Pancreas (tissue), 10 donors: ENCODE data around the gene SRP72. TPM values are rescaled to one million over a fixed set of nuclear protein-coding genes. Genes with fewer than 3 reads are reported as not detected.
A peak's percentile ranks its signal among the peaks of the same experiment; 100 is the strongest.

Experiments
- ATAC-seq, 4 donors: fragments of 200-7000 bp; cut with Tn5 transposase; one replicate each; pipeline versions ENCODE4 v1.8.0 to v1.9.1; 2020; ENCODE audit warnings: mild to moderate bottlenecking in 4 of 4, moderate library complexity in 4 of 4
- DNase-seq, 6 donors: peaks; one replicate each; pipeline ENCODE4 v3.0.0-alpha.2; 2020
- FAIRE-seq: peaks from 2 replicates; lab custom pipeline; 2012; peaks lifted over from hg19 to GRCh38; lab: Jason Lieb, UNC
- H3K27ac ChIP-seq, 4 donors: fragments of 200-600 bp; sonication (generic); 1 replicate in 3 of 4; 2 replicates in 1 of 4; pipeline versions ENCODE4 v1.5.0 to v1.8.0; 2020
- H3K27me3 ChIP-seq, 4 donors: fragments of 200-600 bp; one replicate each; pipeline ENCODE4 v1.8.0; 2021
- H3K36me3 ChIP-seq, 3 donors: fragments of 200-600 bp; sonication (generic) in 1 of 3; one replicate each; pipeline versions ENCODE4 v1.5.0 to v1.8.0; 2020 to 2021
- H3K4me1 ChIP-seq, 3 donors: fragments of 200-600 bp; one replicate each; pipeline ENCODE4 v1.8.0; 2021
- H3K4me3 ChIP-seq, 4 donors: fragments of 200-600 bp; sonication (generic) in 2 of 4; one replicate each; pipeline versions ENCODE4 v1.5.0 to v1.8.0; 2020 to 2021
- H3K9me3 ChIP-seq, 4 donors: fragments of 200-600 bp; one replicate each; pipeline ENCODE4 v1.8.0; 2021
- CTCF ChIP-seq, 4 donors: fragments of 200-600 bp; sonication (generic) in 3 of 4; IDR thresholded peaks; one replicate each; pipeline versions ENCODE4 v1.5.0 to v1.8.0; 2021; ENCODE audit warnings: antibody characterized with exemption in 4 of 4
- WGBS, 2 donors: extraction: QIAGEN DNeasy Blood & Tissue Kit; methylation state at CpG; one replicate each; pipeline ENCODE4 v1.1.7; 2013; 5-methylcytosine and 5-hydroxymethylcytosine counted together
- intact Hi-C, 3 donors: fragments of 100-400 bp; cut with DNase I; formaldehyde crosslinking; loops; one replicate each; pipeline versions ENCODE4 v1.11.1 to v1.14.2; 2022
- polyA plus RNA-seq, 2 donors: library from polyadenylated mRNA; stranded (reverse); fragments of 200-250 nt; gene quantifications; one replicate each; pipeline ENCODE4 v1.2.3, GENCODE V29; 2013
- total RNA-seq, 6 donors: library from RNA; stranded (reverse); fragmentation: NEBNext Ultra II Directional in 4 of 6; extraction: Animal tissue kit (Norgen Biotek cat#: 25700) in 4 of 6; gene quantifications; one replicate each; pipeline versions ENCODE4 v1.2.1 to v1.2.4, GENCODE V29; 2021 to 2023
- donor health status: healthy with polysubstance abuse.
- donor health status: DM: no; HTN: no; CAD: no; lungs with moderate emphysema.
- donor health status: DM: no; HTN: no; CAD: no.
- donor health status: control.
- donor health status: control.
- donor health status: Bipolar disorder and iron deficiency.
- donor health status: DM: yes; HTN: yes; CAD: no.
- donor health status: DM: no; HTN: no; CAD: no.
- donor health status: DM: no; HTN: no; CAD: no.
- donor health status: DM: yes; HTN: yes; CAD: no.

SRP72 gene
- total and polyA plus RNA-seq, 8 donors: 20.8 to 103 (median 64.8) TPM

GRCh38 chr4:56530269-56531148 lies 63.1 kb downstream of the SRP72 start:
- Histone ChIP-seq H3K4me1 (peaks cover 0 to 4% (median 0%) of the 10 kb centered on the region in 3 donors), H3K27me3 (peaks cover 0 to 8% (median 0%) of the 10 kb centered on the region in 4 donors), H3K9me3 (no peaks in the 10 kb centered on the region), H3K27ac (no peak overlapping the region), H3K4me3 (peak overlapping the region; percentile 21 to 57 (median 40)), H3K36me3 (no peaks in the 10 kb centered on the region)
- no peak for FAIRE-seq
- WGBS, 2 donors: 2 to 3% methylated on average over 64 to 68 of the region's 68 CpGs
- no peak for TF ChIP-seq CTCF (IDR thresholded peaks at IDR 0.05)
- intact Hi-C loops: no loop called here
- DNase-seq: peak; percentile 64 to 89 (median 77)
- peak; percentile 95 to 99 (median 98) for ATAC-seq

GRCh38 chr4:56531149-56531770 lies 63.8 kb downstream of the SRP72 start:
- DNase-seq (no peak), ATAC-seq (peak in 1 of 4 donors; percentile 13), FAIRE-seq (no peak)
- Histone ChIP-seq H3K4me1 (peaks cover 0 to 4% (median 0%) of the 10 kb centered on the region in 3 donors), H3K27me3 (peaks cover 0 to 8% (median 0%) of the 10 kb centered on the region in 4 donors), H3K36me3 (no peaks in the 10 kb centered on the region), H3K9me3 (no peaks in the 10 kb centered on the region), H3K4me3 (peak overlapping the region; percentile 21 to 57 (median 40)), H3K27ac (no peak overlapping the region)
- intact Hi-C loops: no loop called here
- no peak for TF ChIP-seq CTCF (IDR thresholded peaks at IDR 0.05)
- 26% methylated on average over 11 of the region's 11 CpGs for WGBS, 2 donors

GRCh38 chr4:56531823-56532222 lies 64.4 kb downstream of the SRP72 start:
- no peak for FAIRE-seq

GRCh38 chr4:56532239-56532638 lies 64.8 kb downstream of the SRP72 start:
- H3K4me3 ChIP-seq: no peak overlapping the region
- H3K27ac ChIP-seq: no peak overlapping the region
- FAIRE-seq (no peak), ATAC-seq (no peak), DNase-seq (no peak)
- 60 to 83% methylated on average over 2 of the region's 2 CpGs for WGBS, 2 donors
- H3K9me3 ChIP-seq: no peaks in the 10 kb centered on the region
- H3K36me3 ChIP-seq: no peaks in the 10 kb centered on the region
- peaks cover 0 to 4% (median 0%) of the 10 kb centered on the region in 3 donors for H3K4me1 ChIP-seq
- intact Hi-C loops: no loop called here
- no peak for TF ChIP-seq CTCF (IDR thresholded peaks at IDR 0.05)
- H3K27me3 ChIP-seq: peaks cover 0 to 8% (median 0%) of the 10 kb centered on the region in 4 donors

More at GRCh38 chr4:56531823-56532222, 64.4 kb downstream of the SRP72 start:
- Histone ChIP-seq H3K9me3 (no peaks in the 10 kb centered on the region), H3K4me1 (peaks cover 0 to 4% (median 0%) of the 10 kb centered on the region in 3 donors), H3K4me3 (no peak overlapping the region), H3K27ac (no peak overlapping the region), H3K36me3 (no peaks in the 10 kb centered on the region), H3K27me3 (peaks cover 0 to 8% (median 0%) of the 10 kb centered on the region in 4 donors)
- no peak for TF ChIP-seq CTCF (IDR thresholded peaks at IDR 0.05)
- WGBS, 2 donors: 60 to 61% methylated on average over 4 of the region's 4 CpGs
- intact Hi-C loops: no loop called here
- ATAC-seq (no peak), DNase-seq (no peak)
